Small intestine (tissue), 7 donors: ENCODE data around the gene HPS1. TPM values are rescaled to one million over a fixed set of nuclear protein-coding genes. Genes with fewer than 3 reads are reported as not detected.

Experiments
- DNase-seq, 2 donors: peaks; one replicate each; pipeline versions ENCODE4 v3.0.0 to v3.0.0-alpha.2; 2013
- FAIRE-seq: peaks from 2 replicates; lab custom pipeline; 2012; peaks lifted over from hg19 to GRCh38; lab: Jason Lieb, UNC
- H3K27ac ChIP-seq, 3 donors: one replicate each; pipeline ENCODE4 v1.5.1; 2013; ENCODE audit warnings: low read length in 2 of 3, mild to moderate bottlenecking in 2 of 3, control low read depth in 1 of 3, inconsistent platforms in 1 of 3, low read depth in 1 of 3, moderate library complexity in 1 of 3
- H3K27me3 ChIP-seq, 3 donors: one replicate each; pipeline ENCODE4 v1.6.1; 2013; ENCODE audit warnings: low read length in 3 of 3, inconsistent platforms in 1 of 3; ENCODE audit not compliant: control insufficient read depth in 3 of 3, insufficient read depth in 3 of 3
- H3K36me3 ChIP-seq, 3 donors: one replicate each; pipeline ENCODE4 v1.6.1; 2013; ENCODE audit warnings: low read length in 3 of 3, inconsistent platforms in 1 of 3, low read depth in 1 of 3, mild to moderate bottlenecking in 1 of 3, moderate library complexity in 1 of 3; ENCODE audit not compliant: control insufficient read depth in 3 of 3, insufficient read depth in 2 of 3
- H3K4me1 ChIP-seq, 3 donors: one replicate each; pipeline ENCODE4 v1.6.1; 2013; ENCODE audit warnings: low read length in 2 of 3, inconsistent platforms in 1 of 3, low read depth in 1 of 3, mild to moderate bottlenecking in 1 of 3, moderate library complexity in 1 of 3; ENCODE audit not compliant: control insufficient read depth in 3 of 3, insufficient read depth in 2 of 3
- H3K4me3 ChIP-seq, 3 donors: one replicate each; pipeline ENCODE4 v1.5.1; 2013; ENCODE audit warnings: low read length in 3 of 3, control low read depth in 1 of 3, inconsistent platforms in 1 of 3, low read depth in 1 of 3, mild to moderate bottlenecking in 1 of 3, moderate library complexity in 1 of 3
- H3K9me3 ChIP-seq, 2 donors: one replicate each; pipeline ENCODE4 v1.6.1; 2013; ENCODE audit warnings: low read depth in 1 of 2, low read length in 1 of 2; ENCODE audit not compliant: control insufficient read depth in 2 of 2, insufficient read depth in 1 of 2
- WGBS, 3 donors: extraction: QIAGEN DNeasy Blood & Tissue Kit; methylation state at CpG; one replicate each; pipeline ENCODE4 v1.1.7; 2013; 5-methylcytosine and 5-hydroxymethylcytosine counted together
- polyA plus RNA-seq, 4 donors: library from polyadenylated mRNA; stranded (reverse) in 3 of 4; unstranded in 1 of 4; fragments of 200-250 nt in 3 of 4; fragments of 120-200 nt in 1 of 4; gene quantifications; one replicate each; pipeline versions ENCODE4 v1.2.1 to v1.2.3, GENCODE V29; 2013
- donor health status: healthy with polysubstance abuse.
- donor health status: control.
- donor health status: control.
- donor health status: Bipolar disorder and iron deficiency.
- donor health status: healthy.

HPS1 gene
- polyA plus RNA-seq, 4 donors = 47.5 to 89.3 (median 79.9) TPM

- no peak overlapping the region for H3K4me3 ChIP-seq
- no peaks in the 10 kb centered on the region for H3K36me3 ChIP-seq
- H3K9me3 ChIP-seq = no peaks in the 10 kb centered on the region
- FAIRE-seq (no peak), DNase-seq (no peak)
- H3K27ac ChIP-seq = no peak overlapping the region
- H3K4me1 ChIP-seq = no peaks in the 10 kb centered on the region
- H3K27me3 ChIP-seq = no peaks in the 10 kb centered on the region
Measured at GRCh38 chr10:98483658-98484057, 36.9 kb upstream of the HPS1 start.

GRCh38 chr10:98482096-98482495, 35.4 kb upstream of the HPS1 start:
- H3K9me3 ChIP-seq = no peaks in the 10 kb centered on the region
- 89 to 91% (median 90%) methylated on average over 2 of the region's 2 CpGs for WGBS, 3 donors
- H3K4me3 ChIP-seq = no peak overlapping the region
- no peaks in the 10 kb centered on the region for H3K36me3 ChIP-seq
- FAIRE-seq (no peak), DNase-seq (no peak)
- no peak overlapping the region for H3K27ac ChIP-seq
- H3K27me3 ChIP-seq = no peaks in the 10 kb centered on the region
- no peaks in the 10 kb centered on the region for H3K4me1 ChIP-seq

- H3K4me3 ChIP-seq = no peak overlapping the region
- WGBS, 3 donors = 76 to 81% (median 77%) methylated on average over 5 of the region's 5 CpGs
Measured at GRCh38 chr10:98481404-98481945, 34.7 kb upstream of the HPS1 start.

GRCh38 chr10:98478430-98479222, 31.9 kb upstream of the HPS1 start:
- FAIRE-seq (no peak), DNase-seq (no peak)
- Histone ChIP-seq H3K4me1 (no peaks in the 10 kb centered on the region), H3K36me3 (no peaks in the 10 kb centered on the region), H3K27me3 (no peaks in the 10 kb centered on the region), H3K4me3 (no peak overlapping the region), H3K27ac (no peak overlapping the region), H3K9me3 (no peaks in the 10 kb centered on the region)
- WGBS, 3 donors = 60 to 71% (median 61%) methylated on average over 6 of the region's 6 CpGs

More at GRCh38 chr10:98481404-98481945, 34.7 kb upstream of the HPS1 start:
- FAIRE-seq (no peak), DNase-seq (no peak)
- Histone ChIP-seq H3K36me3 (no peaks in the 10 kb centered on the region), H3K27me3 (no peaks in the 10 kb centered on the region), H3K4me1 (no peaks in the 10 kb centered on the region), H3K27ac (no peak overlapping the region), H3K9me3 (no peaks in the 10 kb centered on the region)

GRCh38 chr10:98477861-98478260, 31.1 kb upstream of the HPS1 start:
- FAIRE-seq = no peak
- Histone ChIP-seq H3K4me3 (no peak overlapping the region), H3K36me3 (no peaks in the 10 kb centered on the region), H3K27me3 (no peaks in the 10 kb centered on the region), H3K27ac (no peak overlapping the region), H3K9me3 (no peaks in the 10 kb centered on the region), H3K4me1 (no peaks in the 10 kb centered on the region)
- DNase-seq = no peak

GRCh38 chr10:98474628-98475027, 27.9 kb upstream of the HPS1 start:
- DNase-seq = no peak
- peaks cover 0 to 6% (median 0%) of the 10 kb centered on the region in 3 donors for H3K27me3 ChIP-seq
- no peaks in the 10 kb centered on the region for H3K4me1 ChIP-seq
- no peaks in the 10 kb centered on the region for H3K9me3 ChIP-seq
- H3K4me3 ChIP-seq = no peak overlapping the region
- FAIRE-seq = no peak
- no peak overlapping the region for H3K27ac ChIP-seq
- no peaks in the 10 kb centered on the region for H3K36me3 ChIP-seq

GRCh38 chr10:98472196-98472595, 25.5 kb upstream of the HPS1 start:
- DNase-seq (no peak), FAIRE-seq (no peak)
- Histone ChIP-seq H3K9me3 (no peaks in the 10 kb centered on the region), H3K36me3 (no peaks in the 10 kb centered on the region), H3K4me3 (no peak overlapping the region), H3K27ac (no peak overlapping the region), H3K4me1 (peaks cover 0 to 4% (median 3%) of the 10 kb centered on the region in 3 donors), H3K27me3 (peaks cover 0 to 6% (median 0%) of the 10 kb centered on the region in 3 donors)
- 64 to 77% (median 75%) methylated on average over 4 of the region's 4 CpGs for WGBS, 3 donors

GRCh38 chr10:98470850-98471249, 24.1 kb upstream of the HPS1 start:
- no peak for FAIRE-seq

More at GRCh38 chr10:98470850-98471249, 24.1 kb upstream of the HPS1 start:
- Histone ChIP-seq H3K4me3 (no peak overlapping the region), H3K4me1 (peaks cover 0 to 4% (median 3%) of the 10 kb centered on the region in 3 donors), H3K36me3 (no peaks in the 10 kb centered on the region), H3K27me3 (peaks cover 0 to 6% (median 0%) of the 10 kb centered on the region in 3 donors), H3K9me3 (no peaks in the 10 kb centered on the region), H3K27ac (no peak overlapping the region)
- 72 to 81% (median 76%) methylated on average over 5 of the region's 5 CpGs for WGBS, 3 donors
- no peak for DNase-seq
